T-helper 9 cell (primary cell): ENCODE data around the gene ZNF610.

Source experiments
- DNase-seq: peaks from one replicate; pipeline ENCODE4 v3.0.0-alpha.2; 2020

Gene ZNF610

GRCh38 chr19:52398081-52398441 is 62.0 kb downstream of the ZNF610 start:
- no peak for DNase-seq

- no peak for DNase-seq
Measured at GRCh38 chr19:52410276-52410675, 74.2 kb downstream of the ZNF610 start.

- DNase-seq, result no peak
Measured at GRCh38 chr19:52415711-52416110, 79.7 kb downstream of the ZNF610 start.
